GM18508 (cell line): ENCODE data around the gene KPNB1.

Source experiments
- ATAC-seq: cut with Tn5 transposase; IDR thresholded peaks from one replicate; pipeline ENCODE4 v1.9.1; 2021; ENCODE audit warnings: moderate number of reproducible peaks; ENCODE audit not compliant: insufficient read depth, unreplicated experiment

The KPNB1 gene

DNA sequence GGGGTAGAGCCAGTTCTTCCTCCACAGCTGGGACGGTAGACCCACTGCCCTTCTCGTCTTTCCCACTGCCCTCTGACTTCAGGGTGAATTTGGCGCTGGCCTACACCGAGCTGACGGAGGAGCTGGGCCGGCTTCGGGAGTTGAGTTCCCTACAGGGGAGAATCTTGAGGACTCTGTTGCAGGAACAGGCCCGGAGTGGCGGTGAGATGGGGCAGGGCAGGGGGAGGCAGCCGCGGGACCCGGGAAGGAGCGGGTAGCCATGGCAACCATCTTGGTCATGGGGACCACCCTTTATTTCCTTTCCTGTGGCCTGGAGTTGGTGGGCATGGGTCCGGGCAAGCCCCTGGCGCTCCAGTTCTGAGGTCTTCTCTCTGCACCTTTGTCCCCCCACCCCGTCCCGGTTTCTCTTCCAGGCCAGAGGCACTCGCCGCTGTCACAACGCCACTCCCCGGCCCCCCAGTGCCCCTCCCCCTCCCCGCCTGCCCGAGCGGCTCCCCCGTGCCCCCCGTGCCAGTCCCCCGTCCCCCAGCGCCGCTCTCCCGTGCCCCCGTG is 58.7 kb downstream of the KPNB1 start:
- ATAC-seq: no peak

- ATAC-seq: no peak
These were observed 59.3 kb downstream of the KPNB1 start for GRCh38 chr17:47708864-47709541.

DNA sequence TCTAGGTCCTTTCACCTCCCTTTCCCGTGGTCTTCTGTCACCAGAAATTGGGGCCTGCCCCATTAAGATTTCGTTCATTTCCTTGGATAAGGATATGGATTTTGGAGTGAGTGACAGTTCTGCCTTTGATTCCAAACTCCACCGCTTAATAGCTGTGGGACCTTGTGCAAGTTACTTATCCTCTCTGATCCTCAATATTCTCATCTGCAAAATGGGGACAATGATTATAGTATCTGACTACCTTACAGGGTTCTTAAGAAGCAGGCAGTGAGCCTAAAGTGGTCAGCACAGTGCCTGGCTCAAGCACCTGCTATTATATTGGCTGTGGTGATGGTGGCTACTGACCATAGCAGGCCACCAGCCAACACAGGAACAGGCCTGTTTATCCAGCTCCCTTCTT is 59.9 kb downstream of the KPNB1 start:
- ATAC-seq: no peak

DNA sequence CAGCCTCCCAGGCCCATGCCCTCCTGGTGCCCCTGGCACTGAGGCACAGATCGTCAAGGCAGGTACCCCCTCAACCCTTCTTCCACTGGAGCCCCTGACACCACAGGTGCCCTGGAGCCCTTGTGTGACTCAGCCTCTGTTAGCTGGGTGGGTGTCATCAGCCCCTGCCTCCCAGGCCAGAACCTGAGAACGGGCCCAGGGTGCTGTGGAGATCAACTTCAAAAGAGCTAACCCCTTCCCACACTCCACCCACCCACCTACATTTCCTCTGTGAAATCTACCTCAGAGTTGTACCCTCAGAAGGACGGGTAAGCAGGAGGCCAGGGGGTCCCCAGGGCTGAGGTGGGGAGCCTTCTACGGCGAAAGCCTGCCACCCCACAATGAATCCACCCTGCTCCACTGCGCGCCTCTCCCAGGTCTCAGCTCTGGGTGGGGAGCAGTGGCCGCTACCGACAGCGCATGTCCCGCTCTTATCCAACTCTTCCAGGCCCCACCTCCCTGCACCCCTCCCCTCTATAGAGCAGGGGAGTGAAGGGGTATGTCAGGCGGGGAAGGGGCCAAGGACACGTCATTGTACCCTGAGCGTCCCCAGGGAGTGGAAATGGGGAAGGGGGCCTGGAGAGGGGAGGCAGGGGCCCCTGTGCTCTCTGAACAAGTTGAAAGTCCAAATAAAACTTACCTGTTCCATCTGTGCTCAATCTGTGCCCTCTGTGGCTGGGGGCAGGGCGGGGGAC is 61.8 kb downstream of the KPNB1 start:
- no peak for ATAC-seq

GRCh38 chr17:47712330-47713023 is 62.8 kb downstream of the KPNB1 start:
- ATAC-seq: no peak

- no peak for ATAC-seq
These were observed 64.4 kb downstream of the KPNB1 start for GRCh38 chr17:47713980-47714700.

GRCh38 chr17:47714773-47715396 is 65.2 kb downstream of the KPNB1 start:
- ATAC-seq: no peak

GRCh38 chr17:47715669-47716325 is 66.1 kb downstream of the KPNB1 start:
- no peak for ATAC-seq

- no peak for ATAC-seq
These were observed 66.7 kb downstream of the KPNB1 start for GRCh38 chr17:47716375-47716774.

DNA sequence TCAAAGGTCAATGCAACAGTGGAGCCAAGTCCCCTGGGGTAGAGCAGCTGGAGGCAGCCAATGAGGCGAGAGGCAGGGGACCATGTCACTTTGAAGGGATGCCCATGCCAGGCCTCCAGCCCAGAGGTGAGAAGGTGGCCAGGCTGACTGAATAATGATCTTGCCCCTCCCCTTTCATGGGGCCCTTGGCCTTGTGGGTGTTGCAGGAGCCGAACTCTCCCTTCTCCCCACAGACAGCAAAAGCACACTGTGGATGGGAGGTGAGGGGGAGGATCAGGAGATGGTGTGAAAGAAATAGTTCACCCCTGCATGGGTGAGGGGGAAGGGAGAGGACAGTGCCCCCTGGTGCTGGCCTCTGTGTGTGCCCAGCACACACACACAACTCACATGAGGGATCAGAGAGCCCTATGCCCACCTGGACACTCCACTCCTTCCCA is 67.6 kb downstream of the KPNB1 start:
- ATAC-seq: no peak

- ATAC-seq: no peak
These were observed 68.4 kb downstream of the KPNB1 start for GRCh38 chr17:47717979-47718621.

DNA sequence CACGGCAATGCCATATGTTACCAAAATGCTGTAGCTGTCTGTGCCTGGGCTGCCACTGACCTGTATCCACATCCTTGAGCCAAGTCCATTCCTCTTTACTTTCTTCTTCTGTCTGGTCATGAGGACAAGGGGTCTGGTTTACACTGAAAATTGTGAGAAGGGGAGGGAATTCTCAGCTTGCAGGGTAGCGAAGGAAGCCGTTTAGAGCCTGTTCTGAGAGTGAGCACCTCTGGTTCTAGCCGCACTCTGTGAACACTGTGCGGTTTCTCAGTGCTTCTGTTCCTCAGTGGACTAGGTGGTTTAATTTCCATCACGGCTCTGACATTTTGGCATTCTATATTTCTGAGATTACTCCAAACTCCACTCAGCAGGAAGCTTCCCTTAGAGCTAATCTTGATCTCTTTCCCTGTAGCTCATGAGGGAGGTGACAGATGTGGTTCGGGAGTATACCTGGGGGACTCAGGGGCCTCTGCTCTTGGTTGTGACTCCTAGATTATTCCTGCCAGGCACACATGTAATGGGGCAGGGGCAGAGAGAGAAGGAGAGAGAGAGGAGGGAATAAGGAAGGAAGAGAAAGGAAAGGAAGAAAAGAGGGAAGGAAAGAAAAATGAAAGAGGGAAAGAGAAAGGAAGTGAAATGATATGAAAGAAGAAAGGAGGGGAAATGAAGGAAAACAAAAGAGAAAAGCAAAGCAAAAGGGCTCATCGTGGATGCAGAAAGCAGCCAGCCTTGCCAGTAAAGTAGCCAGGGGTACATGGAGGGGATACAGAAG is 69.1 kb downstream of the KPNB1 start:
- no peak for ATAC-seq

- ATAC-seq: no peak
These were observed 69.9 kb downstream of the KPNB1 start for GRCh38 chr17:47719411-47720152.

DNA sequence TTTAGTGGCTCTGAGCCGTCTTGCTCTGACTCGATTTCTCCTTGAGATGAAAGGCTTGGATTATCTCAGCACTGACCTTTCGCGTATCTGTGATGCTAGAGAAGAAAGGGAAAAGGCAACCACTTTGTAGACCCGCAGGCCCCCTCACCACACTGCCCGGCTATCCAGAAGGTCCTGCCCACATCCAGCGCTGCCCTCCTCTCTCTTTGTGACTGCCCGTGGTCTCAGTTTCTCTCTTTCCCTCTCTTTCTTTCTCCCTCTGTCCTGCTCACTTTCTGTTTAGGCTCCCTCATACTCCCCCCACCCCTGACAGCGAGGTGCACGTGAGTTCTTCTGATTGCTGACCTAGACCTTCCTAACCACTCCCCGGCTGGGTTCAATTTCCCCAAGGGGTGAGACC is 70.5 kb downstream of the KPNB1 start:
- no peak for ATAC-seq

DNA sequence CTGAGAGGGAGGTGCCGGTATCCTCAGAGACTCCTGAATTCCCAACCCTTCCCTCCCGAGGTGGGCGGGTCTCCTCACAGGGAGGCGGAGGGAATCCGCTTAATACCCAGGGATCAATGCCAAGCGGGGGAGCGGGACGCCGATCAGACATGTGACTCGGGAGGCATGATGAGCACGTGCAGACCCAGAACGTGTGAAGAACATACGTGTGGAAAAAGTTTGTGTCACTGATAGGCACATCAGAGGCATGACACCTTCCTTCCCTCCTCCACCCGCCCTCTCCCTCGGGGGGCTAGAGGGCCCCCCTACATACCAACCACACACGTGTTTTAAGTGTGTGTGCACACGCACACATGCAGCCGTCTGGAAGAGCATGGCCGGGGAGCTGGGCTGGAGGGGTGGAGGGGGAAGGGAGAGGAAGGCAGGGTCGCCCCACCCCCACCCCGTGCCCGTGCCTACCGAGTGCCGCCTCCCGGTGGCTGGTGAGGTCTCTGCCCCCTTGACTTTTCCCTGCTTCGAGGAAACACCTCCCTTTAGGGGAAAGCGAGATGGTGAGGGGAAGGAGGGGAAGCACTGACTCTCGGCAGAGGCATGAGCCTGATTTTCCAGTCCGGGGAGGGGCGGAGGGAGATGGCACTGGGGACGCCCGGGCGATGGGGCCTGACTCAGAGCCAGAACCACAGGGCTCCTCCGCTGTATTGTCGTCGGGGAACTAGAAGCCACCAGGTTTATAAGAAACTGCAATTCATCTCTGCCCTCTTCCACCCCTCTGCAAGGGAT is 71.2 kb downstream of the KPNB1 start:
- ATAC-seq: no peak

DNA sequence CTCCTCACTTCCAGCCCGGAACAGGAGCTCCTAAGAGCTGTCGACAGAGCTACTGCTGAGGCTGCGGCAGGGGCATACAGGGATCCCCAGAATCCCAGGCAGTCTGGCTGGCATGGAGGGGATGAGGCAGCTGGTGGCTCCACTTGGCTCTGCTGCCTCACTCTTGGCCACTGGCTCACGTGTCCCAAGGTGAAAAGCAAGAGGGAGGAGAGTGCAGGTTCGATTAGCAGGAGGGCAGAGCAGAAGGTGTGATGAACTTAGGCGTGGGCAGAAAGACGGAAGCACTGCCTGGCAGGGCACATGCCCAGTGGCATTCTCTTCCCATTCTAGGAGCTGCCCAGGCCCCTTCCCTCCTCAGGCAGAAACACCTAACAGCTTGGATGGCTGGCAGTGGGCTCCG is 72.0 kb downstream of the KPNB1 start:
- ATAC-seq: no peak

- no peak for ATAC-seq
These were observed 75.0 kb downstream of the KPNB1 start for GRCh38 chr17:47724705-47725104.
